Thyroid gland (tissue), 4 donors: ENCODE results near the gene SLC33A1. TPM values are rescaled to one million over a fixed set of nuclear protein-coding genes. Genes with fewer than 3 reads are reported as not detected.

ENCODE experiments used
- DNase-seq, 2 donors: peaks; one replicate each; pipeline ENCODE4 v3.0.0-alpha.2; 2019
- H3K27ac ChIP-seq, 3 donors: fragments of 200-600 bp; sonication (generic); 1 replicate in 2 of 3; 2 replicates in 1 of 3; pipeline ENCODE4 v1.5.1; 2016 to 2019; ENCODE audit warnings: mild to moderate bottlenecking in 1 of 3, moderate library complexity in 1 of 3
- H3K27me3 ChIP-seq: fragments of 200-600 bp; sonication (generic); one replicate; pipeline ENCODE4 v1.5.1; 2019
- H3K36me3 ChIP-seq, 2 donors: fragments of 200-600 bp; sonication (generic); one replicate each; pipeline ENCODE4 v1.5.1; 2016 to 2019
- H3K4me1 ChIP-seq, 2 donors: fragments of 200-600 bp; sonication (generic); one replicate each; pipeline ENCODE4 v1.5.1; 2017 to 2019
- H3K4me3 ChIP-seq, 3 donors: fragments of 200-600 bp; sonication (generic); replicated peaks in 1 of 3; 1 replicate in 2 of 3; 2 replicates in 1 of 3; pipeline ENCODE4 v1.5.1; 2016; ENCODE audit warnings: mild to moderate bottlenecking in 1 of 3
- H3K9me3 ChIP-seq: fragments of 200-600 bp; sonication (generic); one replicate; pipeline ENCODE4 v1.5.1; 2017
- CTCF ChIP-seq, 6 experiments: fragments of 200-600 bp in 3 of 6; fragments of 450-650 bp in 3 of 6; sonication (generic) in 3 of 6; IDR thresholded peaks; one replicate each; pipeline ENCODE4 v1.5.1; 2016 to 2019; ENCODE audit warnings: antibody characterized with exemption in 6 of 6, mild to moderate bottlenecking in 2 of 6, inconsistent platforms in 1 of 6, moderate library complexity in 1 of 6
- POLR2A ChIP-seq, 2 donors: fragments of 450-650 bp; IDR thresholded peaks; one replicate each; pipeline ENCODE4 v1.6.1; 2017; ENCODE audit warnings: antibody characterized with exemption in 2 of 2, mild to moderate bottlenecking in 2 of 2, moderate library complexity in 1 of 2
- WGBS, 2 donors: methylation state at CpG; one replicate each; pipeline ENCODE4 v1.1.5; 2017; 5-methylcytosine and 5-hydroxymethylcytosine counted together
- intact Hi-C: fragments of 100-400 bp; cut with DNase I; formaldehyde crosslinking; loops from one replicate; pipeline ENCODE4 v1.15.1; 2023
- total RNA-seq, 4 donors: library from RNA; depleted of rRNA; stranded (reverse); fragments of >200 nt; gene quantifications; one replicate each; pipeline ENCODE4 v1.2.3, GENCODE V29; 2016

Gene SLC33A1
- total RNA-seq, 4 donors from 2014 or later = 54.2 to 94.1 (median 69.0) TPM

- H3K4me3 ChIP-seq = peak overlapping the region; percentile 84 to 97 (median 97)
- peaks cover 12 to 15% of the 10 kb centered on the region in 2 donors for H3K4me1 ChIP-seq
- H3K9me3 ChIP-seq = no peaks in the 10 kb centered on the region
- TF ChIP-seq CTCF (IDR thresholded peaks at IDR 0.05) = no peak
- no peak for TF ChIP-seq POLR2A (IDR thresholded peaks at IDR 0.05)
- no peak for DNase-seq
- no peaks in the 10 kb centered on the region for H3K36me3 ChIP-seq
- intact Hi-C loops = loop anchor here (5.0 to 10.0 kb wide), 2 partner anchors 67 to 119 kb away; partner anchors contain the start of gene C3orf33
- peak overlapping the region; percentile 34 to 96 (median 95) for H3K27ac ChIP-seq
- H3K27me3 ChIP-seq = no peaks in the 10 kb centered on the region
- 1% methylated on average over 19 of the region's 19 CpGs for WGBS, 2 donors
Observed at GRCh38 chr3:155871746-155872158, 17.5 kb upstream of the SLC33A1 start.

- Histone ChIP-seq H3K4me1 (peaks cover 12 to 15% of the 10 kb centered on the region in 2 donors), H3K27me3 (no peaks in the 10 kb centered on the region), H3K36me3 (no peaks in the 10 kb centered on the region), H3K27ac (peak overlapping the region; percentile 85 to 96 (median 95)), H3K4me3 (peak overlapping the region; percentile 84 to 97 (median 97)), H3K9me3 (no peaks in the 10 kb centered on the region)
- TF ChIP-seq CTCF (IDR thresholded peaks at IDR 0.05) (no peak), POLR2A (IDR thresholded peaks at IDR 0.05) (peak in 1 of 2 donors; percentile 19)
- DNase-seq = peak; percentile 58 to 63
- 0 to 2% methylated on average over 7 to 25 of the region's 85 CpGs for WGBS, 2 donors
- intact Hi-C loops = loop anchor here (5.0 to 10.0 kb wide), 2 partner anchors 66 to 119 kb away; partner anchors contain the start of gene C3orf33
Observed at GRCh38 chr3:155870945-155871745, 16.9 kb upstream of the SLC33A1 start.

- Histone ChIP-seq H3K4me3 (peak within 1 kb of the TSS; percentile 84 to 97 (median 97)), H3K27ac (peak within 1 kb of the TSS; percentile 85 to 96 (median 95)), H3K4me1 (peaks cover 12 to 15% of the 10 kb centered on the region in 2 donors), H3K27me3 (no peaks in the 10 kb centered on the region), H3K9me3 (no peaks in the 10 kb centered on the region), H3K36me3 (no peaks in the 10 kb centered on the region)
- intact Hi-C loops = loop anchor here (5.0 to 10.0 kb wide), 2 partner anchors 66 to 118 kb away; partner anchors contain the start of gene C3orf33
- WGBS, 2 donors = 0 to 1% methylated on average over 7 to 43 of the region's 83 CpGs
- TF ChIP-seq POLR2A (IDR thresholded peaks at IDR 0.05) (peak; percentile 61 to 86), CTCF (IDR thresholded peaks at IDR 0.05) (peak in 3 of 6 experiments; percentile 48 to 65 (median 52))
- peak; percentile 93 to 96 for DNase-seq
Observed at GRCh38 chr3:155870133-155870944, 16.1 kb upstream of the SLC33A1 start, which contains the start of gene GMPS. Gene GMPS, plus strand, starts transcription at chr3:155870650. Its CDS starts 221 bp downstream, at chr3:155870871.

- 40 to 42% methylated on average over 3 of the region's 3 CpGs for WGBS, 2 donors
- TF ChIP-seq POLR2A (IDR thresholded peaks at IDR 0.05) (no peak), CTCF (IDR thresholded peaks at IDR 0.05) (no peak)
Observed at GRCh38 chr3:155869691-155870090, 15.5 kb upstream of the SLC33A1 start.

More at GRCh38 chr3:155869691-155870090, 15.5 kb upstream of the SLC33A1 start:
- intact Hi-C loops = loop anchor here (5.0 to 10.0 kb wide), 2 partner anchors 65 to 117 kb away; partner anchors contain the start of gene C3orf33
- no peaks in the 10 kb centered on the region for H3K27me3 ChIP-seq
- DNase-seq = no peak
- H3K4me1 ChIP-seq = peaks cover 12 to 15% of the 10 kb centered on the region in 2 donors
- peak overlapping the region; percentile 81 to 96 (median 88) for H3K27ac ChIP-seq
- H3K9me3 ChIP-seq = no peaks in the 10 kb centered on the region
- no peaks in the 10 kb centered on the region for H3K36me3 ChIP-seq
- peak overlapping the region in 2 of 3 donors; percentile 6 to 97 for H3K4me3 ChIP-seq
